HG02678 (cell line): ENCODE data around the gene TGFB1I1.
"Not testable (repeated sequence)": the region's sequence is repeated elsewhere in the genome, so short reads cannot be mapped to it uniquely, and the experiment has no call there.

Experiments
- ATAC-seq: cut with Tn5 transposase; IDR thresholded peaks from one replicate; pipeline ENCODE4 v1.9.1; 2021; ENCODE audit warnings: mild to moderate bottlenecking, moderate library complexity; ENCODE audit not compliant: unreplicated experiment

The TGFB1I1 gene

DNA sequence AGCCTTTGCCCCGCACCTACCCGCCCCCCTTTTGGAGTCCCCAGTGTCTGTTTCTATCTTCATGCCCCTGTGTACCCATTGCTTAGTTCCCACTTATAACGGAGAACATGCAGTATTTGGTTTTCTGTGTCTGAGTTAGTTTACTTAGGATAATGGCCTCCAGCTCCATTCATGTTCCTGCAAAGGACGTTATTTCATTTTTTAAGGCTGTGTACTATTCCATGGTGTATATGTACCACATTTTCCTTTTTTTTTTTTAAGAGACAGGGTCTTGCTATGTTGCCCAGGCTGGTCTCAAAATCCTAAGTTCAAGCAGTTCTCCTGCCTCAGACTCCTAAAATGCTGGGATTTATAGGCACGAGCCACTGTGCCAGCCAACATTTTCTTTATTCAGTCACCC is 4.1 kb upstream of the TGFB1I1 start:
- no peak for ATAC-seq

DNA sequence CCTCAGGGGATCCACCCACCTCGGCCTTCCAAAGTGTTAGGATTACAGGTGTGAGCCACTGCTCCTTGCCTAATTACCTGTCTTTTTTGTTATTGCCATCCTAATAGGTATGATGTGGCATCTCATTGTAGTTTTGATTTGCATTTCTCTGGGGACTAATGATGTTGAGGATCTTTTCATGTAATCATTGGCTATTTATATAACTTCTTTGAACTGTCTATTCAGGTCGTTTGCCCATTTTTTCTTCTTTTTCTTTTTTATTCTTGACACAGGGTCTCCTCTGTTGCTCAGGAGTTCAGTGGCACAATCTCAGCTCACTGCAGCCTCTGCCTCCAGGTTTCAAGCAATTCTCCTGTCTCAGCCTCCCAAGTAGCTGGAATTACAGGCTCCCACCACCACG is 1.3 kb upstream of the TGFB1I1 start:
- no peak for ATAC-seq

DNA sequence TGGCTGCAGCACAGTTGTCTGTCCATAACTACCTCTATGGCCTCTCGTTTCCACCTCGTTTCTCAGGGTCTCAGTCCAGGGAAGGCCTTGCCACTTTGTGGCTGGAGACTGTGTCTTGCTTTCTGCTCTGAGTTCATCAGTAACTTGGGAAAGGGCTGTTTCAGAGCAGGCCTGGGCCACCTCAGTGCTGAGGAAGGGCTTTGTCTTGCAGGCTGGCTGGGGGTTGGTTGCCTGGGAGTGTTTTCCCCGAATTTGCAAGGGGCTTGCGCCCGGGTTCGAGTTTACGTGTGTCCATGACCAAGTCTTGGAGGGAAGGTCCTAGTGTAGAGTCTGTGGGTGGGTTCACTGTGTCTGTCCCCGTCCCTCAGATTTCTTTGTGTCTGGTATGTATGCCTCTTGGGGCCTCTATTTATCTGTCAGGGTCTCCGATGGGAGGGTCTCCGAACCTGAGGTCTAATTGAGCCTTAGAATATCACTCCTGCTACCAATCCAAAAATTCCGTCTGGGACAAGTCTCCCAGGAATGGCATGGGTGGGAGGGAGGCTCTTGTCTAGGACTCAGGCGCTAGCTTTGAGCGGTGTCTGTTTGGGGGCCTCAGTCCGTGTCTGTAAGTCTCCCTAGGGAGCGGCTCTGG is 594 bp upstream of the TGFB1I1 start:
- no peak for ATAC-seq

DNA sequence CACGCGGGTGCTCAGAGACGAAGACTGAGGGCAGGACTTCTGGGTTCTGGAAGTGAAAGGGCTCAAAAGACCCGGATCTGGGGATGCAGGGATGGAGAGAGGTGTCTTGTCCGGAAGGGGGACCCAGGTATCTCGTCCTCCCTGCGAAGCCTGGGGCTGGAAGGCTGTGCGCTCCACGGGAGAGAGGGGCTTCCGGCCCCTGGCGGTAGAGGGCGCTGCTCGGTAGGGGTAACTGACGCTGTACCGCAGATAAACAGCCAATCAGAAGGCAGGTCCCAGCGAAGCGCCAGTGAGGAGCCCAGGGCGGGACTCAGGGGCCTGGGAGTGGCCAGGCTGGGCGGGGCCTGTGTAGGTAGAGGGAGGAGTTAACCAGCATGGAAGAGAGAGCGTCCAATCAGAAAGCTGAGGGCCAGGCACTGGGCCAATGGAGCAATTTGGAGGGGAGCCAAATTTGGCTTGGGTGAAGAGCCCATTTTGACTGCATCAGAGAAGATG is 804 bp downstream of the TGFB1I1 start:
- peak; percentile 49 for ATAC-seq

DNA sequence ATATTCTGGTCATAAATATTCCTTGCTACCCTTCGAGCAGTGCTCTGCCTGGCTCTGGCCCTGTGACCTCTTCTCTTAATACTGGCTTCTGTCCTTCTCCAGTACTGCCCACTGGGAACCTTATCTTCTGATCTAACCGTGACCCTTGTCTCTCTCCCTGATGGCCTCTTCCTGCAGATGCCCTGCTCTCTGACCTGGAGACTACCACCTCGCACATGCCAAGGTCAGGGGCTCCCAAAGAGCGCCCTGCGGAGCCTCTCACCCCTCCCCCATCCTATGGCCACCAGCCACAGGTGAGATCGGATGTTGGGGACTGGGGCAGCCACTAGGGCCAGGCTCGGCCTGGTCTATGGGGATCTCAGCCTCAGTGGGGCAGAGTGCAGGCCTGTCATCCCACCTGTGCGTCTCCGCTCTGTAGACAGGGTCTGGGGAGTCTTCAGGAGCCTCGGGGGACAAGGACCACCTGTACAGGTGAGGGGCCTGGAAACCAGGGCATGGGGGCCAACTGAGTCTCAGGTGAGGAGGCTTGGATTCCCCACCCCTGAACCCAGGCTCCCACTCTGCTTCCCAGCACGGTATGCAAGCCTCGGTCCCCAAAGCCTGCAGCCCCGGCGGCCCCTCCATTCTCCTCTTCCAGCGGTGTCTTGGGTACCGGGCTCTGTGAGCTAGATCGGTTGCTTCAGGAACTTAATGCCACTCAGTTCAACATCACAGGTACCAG is 1.5 kb downstream of the TGFB1I1 start:
- ATAC-seq = no peak

DNA sequence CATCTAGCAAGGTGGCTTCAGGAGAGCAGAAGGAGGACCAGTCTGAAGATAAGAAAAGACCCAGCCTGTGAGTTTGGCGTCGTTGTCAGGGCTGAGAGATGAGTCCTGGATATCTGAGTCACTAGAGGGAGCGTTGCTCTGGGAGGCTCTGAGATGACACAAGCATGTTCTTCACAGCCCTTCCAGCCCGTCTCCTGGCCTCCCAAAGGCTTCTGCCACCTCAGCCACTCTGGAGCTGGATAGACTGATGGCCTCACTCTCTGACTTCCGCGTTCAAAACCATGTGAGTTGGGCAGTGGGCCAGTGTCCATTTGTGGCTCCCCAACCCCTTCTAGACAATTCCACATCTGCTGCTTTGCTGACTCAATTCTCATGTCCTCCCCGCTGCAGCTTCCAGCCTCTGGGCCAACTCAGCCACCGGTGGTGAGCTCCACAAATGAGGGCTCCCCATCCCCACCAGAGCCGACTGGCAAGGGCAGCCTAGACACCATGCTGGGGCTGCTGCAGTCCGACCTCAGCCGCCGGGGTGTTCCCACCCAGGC is 2.3 kb downstream of the TGFB1I1 start:
- ATAC-seq = no peak

DNA sequence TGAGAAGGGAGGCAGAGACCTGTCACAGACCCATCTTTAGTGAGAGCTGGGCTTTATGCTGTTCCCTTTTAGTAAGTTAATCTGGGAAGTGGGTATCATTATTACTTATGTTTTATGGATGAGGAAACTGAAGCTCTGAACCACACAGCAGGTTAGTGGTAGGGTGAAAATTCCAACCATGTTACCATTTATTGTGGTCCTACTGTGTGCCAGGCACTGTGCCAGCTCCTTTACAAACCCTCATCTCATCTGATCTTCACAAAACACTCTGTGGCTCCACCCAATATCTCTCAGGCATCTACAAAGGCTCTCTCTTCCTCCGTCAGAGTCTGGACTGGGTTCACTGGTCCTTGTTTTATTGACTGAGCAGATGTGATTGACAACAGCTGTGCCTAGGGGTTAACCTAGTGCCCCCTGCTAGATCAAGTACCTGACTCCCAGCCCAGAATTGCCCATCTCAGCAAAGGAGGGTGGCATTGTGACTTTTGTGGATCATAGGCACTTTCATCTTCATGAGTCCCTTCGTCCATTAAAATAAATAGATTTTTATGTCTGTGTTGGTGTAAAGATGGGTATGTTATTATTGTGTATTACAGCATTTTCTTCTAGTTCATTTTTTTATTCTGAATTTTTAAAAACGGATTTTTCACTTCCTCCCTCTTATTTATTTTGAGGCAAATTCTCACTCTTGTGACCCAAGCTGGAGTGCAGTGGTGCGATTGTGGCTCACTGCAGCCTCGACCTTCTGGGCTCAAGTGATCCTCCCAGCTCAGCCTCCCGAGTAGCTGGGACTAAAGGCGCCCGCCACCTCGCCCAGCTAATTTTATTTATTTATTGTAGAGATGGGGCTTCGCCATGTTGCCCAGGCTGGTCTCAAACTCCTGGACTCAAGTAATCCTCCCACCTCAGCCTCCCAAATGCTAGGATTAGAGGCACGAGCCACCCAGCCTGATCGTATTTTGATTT is 3.1 kb downstream of the TGFB1I1 start:
- ATAC-seq = no peak

DNA sequence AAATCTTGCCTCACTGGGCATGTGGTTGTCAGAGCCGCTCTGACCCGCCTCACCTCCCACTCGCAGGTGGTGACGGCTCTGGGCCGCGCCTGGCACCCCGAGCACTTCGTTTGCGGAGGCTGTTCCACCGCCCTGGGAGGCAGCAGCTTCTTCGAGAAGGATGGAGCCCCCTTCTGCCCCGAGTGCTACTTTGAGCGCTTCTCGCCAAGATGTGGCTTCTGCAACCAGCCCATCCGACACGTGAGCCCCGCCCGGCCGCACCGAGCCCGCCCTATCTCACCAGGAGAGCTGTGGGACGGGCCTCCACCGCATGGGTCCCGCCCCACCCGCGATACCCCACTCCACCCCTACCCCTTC is 4.0 kb downstream of the TGFB1I1 start:
- ATAC-seq = no peak

DNA sequence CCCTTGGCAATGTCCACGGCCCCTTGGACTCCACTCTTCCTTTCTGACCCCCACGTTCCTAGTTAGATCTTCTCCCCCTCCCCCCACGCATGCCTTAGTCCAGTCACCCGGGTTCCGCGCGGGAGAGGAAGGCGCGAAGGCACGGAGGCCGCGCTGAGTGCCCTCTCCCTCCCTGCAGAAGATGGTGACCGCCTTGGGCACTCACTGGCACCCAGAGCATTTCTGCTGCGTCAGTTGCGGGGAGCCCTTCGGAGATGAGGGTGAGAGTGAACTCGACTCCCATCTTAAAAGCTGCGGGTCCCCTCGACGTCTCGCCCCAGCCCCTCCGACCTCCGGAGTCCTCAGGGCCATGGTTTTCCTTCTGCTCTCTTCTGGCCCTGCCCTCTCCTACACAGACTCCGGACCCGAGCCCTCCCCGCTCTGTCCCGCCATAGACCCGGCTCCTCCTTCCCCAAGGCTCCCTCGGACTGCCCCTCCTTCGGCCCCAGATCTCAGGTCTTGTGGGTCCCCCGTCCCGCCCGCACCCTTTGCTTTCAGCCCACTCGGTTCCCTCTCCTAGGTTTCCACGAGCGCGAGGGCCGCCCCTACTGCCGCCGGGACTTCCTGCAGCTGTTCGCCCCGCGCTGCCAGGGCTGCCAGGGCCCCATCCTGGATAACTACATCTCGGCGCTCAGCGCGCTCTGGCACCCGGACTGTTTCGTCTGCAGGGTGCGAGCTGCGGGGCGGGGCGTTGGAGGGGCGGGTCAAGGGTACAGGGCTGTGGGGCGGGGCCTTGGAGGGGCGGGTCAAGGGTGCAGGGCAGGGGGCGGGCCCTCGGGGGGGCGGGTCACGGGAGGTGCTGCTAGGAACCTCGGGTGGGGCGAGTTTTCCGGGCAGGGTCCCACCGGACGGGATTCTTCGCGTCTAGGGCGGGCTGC is 4.6 kb downstream of the TGFB1I1 start:
- peak; percentile 62 for ATAC-seq

DNA sequence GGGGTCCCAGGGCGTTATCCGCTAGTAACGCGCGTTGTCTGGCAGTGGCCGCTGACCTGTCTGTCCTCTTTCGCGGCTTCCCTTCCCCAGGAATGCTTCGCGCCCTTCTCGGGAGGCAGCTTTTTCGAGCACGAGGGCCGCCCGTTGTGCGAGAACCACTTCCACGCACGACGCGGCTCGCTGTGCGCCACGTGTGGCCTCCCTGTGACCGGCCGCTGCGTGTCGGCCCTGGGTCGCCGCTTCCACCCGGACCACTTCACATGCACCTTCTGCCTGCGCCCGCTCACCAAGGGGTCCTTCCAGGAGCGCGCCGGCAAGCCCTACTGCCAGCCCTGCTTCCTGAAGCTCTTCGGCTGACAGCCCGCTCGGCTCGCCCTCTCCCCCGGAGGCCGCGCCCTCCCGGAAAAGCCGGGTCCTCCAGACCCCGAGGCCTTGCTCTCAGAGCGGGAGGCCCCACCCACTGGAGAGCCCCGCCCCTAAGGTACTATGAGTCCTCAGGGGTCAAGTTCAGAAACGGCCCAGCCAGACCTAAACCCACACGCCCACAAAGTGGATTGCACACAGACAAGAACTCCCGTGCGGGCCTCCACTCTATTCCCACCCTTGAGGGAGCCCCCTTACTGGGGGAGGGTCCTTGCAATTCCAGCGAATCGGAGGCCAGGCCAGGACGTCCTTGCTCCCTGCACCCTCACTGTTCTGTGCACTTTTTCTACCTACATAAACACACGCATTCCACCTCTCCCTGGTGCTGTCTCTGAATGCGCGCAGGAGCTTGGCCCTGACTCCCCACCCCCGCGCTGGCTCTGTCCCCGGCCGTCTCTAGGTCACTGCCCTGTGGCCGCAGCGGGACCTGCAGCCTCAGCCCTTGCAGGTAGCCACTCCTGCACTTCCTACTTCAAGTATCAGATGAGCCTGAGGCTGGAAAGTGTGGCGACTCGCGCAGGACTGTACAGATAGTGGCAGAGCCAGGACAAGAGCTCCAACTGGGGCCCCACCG is 5.6 kb downstream of the TGFB1I1 start:
- peak; percentile 36 for ATAC-seq

DNA sequence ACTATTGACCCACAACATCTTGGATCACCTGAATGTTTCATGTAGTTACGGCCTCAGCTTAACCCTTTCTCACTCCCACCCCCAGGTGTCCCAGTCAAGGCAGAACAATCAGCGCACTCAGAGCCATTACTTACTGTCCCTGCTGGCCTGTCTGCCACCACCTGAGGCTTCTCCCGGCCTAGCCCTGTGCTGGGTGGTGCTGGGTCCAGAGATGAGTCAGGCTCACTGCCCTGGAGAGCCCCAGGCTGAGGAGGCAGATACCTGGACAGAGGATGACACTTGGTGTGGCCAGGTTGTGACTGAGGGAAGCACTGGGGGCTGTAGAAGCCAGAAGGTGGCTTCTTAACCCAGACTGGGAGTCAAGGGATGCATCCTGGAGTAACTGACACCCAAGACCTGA is 7.0 kb downstream of the TGFB1I1 start:
- ATAC-seq = no peak

DNA sequence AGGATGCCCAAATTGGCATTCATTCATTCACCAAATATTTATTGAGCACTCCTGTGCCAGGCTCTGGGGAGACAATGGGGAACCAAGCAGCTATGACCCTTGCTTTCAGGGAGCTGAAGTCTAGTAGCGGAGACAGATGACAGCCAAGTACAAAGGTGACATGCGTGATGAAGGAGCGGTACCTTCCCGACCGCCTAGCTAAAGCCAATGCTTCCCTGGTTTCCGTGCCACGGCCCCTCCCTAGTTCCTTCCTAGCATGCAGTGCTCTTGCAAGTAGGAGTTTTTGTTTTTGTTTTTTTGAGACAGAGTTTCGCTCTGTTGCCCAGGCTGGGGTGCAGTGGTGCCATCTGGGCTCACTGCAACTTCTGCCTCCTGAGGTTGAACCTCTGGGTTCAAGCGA is 7.8 kb downstream of the TGFB1I1 start:
- ATAC-seq = no peak

DNA sequence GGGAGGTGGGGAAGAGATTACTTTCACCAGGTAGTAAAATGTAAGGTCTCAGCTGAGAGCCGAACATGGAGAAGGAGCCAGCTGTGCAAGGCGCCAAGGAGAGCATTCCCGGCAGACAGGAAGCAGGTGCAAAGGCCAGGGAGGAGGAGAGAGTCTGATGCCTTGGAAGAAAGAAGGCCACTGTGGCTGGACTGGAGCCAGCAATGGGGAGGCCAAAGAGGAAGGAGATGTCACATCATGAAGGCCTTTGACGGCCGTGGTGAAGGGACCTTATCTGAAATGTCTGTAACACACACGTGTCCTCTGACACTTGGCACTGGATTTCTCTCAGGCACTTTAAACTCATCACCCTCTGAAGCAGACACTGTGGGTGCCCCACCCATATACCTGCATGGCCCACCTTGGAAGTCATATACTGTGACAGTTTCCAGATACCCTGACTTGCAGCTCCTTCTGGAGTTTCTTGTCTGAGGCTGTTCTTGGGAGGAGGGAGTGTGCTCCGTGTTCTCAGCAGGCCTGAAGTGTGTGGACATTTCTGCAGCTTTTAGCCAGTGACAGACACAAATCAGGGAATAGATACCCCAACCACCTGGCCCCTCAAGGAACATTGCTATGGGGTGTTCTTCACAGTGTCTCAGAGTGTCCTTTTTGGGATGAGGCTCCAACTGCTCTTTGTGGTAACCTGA is 9.0 kb downstream of the TGFB1I1 start:
- no peak for ATAC-seq

DNA sequence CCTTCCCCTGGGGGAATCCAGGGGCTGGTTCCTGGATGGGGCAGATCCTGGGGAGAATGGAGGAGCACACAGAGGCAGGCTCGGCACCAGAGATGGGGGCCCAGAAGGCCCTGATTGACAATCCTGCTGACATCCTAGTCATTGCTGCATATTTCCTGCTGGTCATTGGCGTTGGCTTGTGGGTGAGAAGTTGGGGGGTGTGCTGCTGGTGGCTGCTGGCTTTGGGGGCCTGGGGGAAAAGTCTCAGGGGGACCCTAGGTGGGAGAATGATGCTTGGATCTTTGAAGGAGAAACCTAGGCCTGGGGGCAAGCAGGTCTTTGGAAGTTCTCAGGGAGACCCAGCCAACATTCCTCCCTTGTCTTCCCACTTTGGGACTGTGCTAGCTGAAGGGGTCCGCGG is 11.1 kb downstream of the TGFB1I1 start, which contains the start of gene SLC5A2:
SLC5A2 (plus strand) TSS at position 43 of the 400 bp plus-strand sequence; CDS start at position 57, 14 bp downstream.
- no peak for ATAC-seq

DNA sequence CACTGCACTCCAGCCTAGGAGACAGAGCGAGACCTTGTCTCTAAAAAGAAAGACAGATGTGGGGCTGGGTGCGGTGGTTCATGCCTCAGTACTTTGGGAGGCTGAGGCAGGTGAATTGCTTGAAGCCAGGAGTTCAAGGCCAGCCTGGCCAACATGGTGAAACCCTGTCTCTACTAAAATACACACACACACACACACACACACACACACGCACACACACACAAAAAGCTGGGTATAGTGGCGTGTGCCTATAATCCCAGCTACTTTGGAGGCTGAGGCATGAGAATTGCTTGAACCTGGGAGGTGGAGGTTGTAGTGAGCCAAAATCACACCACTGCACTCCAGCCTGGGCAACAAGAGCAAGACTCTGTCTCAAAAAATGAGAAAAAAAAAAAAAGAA is 12.1 kb downstream of the TGFB1I1 start:
- not testable (repeated sequence) for ATAC-seq

DNA sequence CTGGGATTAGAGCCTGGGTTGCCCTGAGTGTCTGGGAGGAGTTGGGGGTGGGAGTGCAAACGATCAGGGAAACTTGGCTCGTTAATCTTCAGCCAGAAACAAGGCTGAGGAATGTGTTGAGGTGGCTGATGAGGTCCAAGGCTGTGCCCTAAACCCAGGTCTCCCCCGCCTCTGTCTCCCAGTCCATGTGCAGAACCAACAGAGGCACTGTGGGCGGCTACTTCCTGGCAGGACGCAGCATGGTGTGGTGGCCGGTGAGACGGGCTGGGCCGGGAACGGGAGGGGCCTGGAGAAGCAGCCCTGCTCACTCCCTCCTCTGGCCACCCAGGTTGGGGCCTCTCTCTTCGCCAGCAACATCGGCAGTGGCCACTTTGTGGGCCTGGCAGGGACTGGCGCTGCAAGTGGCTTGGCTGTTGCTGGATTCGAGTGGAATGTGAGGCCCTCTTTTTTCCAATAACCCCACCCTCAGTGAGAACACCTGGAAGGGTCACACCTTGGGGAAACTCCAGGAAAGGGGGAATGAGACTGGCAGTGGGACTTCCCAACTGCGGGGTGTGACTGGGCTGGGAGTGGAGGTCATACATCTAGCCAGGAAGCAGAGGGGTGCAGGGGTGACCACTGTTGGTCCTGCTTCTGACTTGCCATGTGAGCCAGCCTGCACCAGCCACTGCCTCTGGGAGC is 12.7 kb downstream of the TGFB1I1 start:
- ATAC-seq = no peak

DNA sequence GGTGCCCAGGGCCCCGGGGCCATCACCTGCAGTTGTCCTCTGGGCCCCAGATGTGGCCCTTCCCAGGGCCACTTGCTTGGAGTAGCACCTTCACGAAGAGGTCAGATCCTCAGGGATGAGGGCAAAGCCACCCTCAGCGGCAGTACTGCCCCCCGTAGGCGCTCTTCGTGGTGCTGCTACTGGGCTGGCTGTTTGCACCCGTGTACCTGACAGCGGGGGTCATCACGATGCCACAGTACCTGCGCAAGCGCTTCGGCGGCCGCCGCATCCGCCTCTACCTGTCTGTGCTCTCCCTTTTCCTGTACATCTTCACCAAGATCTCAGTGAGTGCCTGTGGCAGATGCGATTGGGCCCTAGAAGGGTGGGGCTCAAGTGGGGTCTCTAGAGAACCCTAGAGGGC is 13.6 kb downstream of the TGFB1I1 start:
- no peak for ATAC-seq

DNA sequence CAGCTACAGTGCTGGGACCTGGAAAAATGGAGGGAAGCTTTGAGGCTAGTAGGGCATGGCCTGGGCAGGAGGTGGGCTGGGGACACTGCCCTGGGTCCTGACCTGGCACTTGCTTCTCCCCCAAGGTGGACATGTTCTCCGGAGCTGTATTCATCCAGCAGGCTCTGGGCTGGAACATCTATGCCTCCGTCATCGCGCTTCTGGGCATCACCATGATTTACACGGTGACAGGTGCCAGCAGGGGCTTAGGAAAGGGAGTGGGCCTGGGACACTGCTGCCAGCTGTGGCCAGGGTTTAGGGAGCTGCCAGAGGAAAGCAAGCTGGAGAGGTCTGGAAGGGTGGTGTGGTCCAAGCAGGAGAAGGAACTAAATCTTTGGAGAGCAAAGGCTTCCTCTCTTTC is 14.1 kb downstream of the TGFB1I1 start:
- no peak for ATAC-seq
